Fibroblast of the aortic adventitia (primary cell): ENCODE results near the gene LCN2. TPM values are rescaled to one million over a fixed set of nuclear protein-coding genes. Genes with fewer than 3 reads are reported as not detected.

Source experiments
- DNase-seq: peaks from one replicate; pipeline ENCODE4 v3.0.0-alpha.2; 2010; ENCODE audit warnings: low read depth
- H3K4me3 ChIP-seq: 2 replicates; pipeline ENCODE4 v1.5.1; 2011; ENCODE audit warnings: low read depth, mild to moderate bottlenecking, control low read depth, low read length, moderate library complexity
- total RNA-seq: library from RNA; depleted of rRNA; stranded (reverse); fragments of >200 nt; gene quantifications from 2 replicates; pipeline ENCODE4 v1.2.3, GENCODE V29; 2012; ENCODE audit warnings: low replicate concordance
- TF ChIP-seq, protein P1 (sequence below): IDR thresholded peaks from 2 replicates; pipeline ENCODE4 v1.5.1; 2011; ENCODE audit warnings: mild to moderate bottlenecking, low read length, control low read depth, inconsistent platforms; ENCODE audit not compliant: insufficient read depth

LCN2 gene
- total RNA-seq, 1 donor = not detected

DNA sequence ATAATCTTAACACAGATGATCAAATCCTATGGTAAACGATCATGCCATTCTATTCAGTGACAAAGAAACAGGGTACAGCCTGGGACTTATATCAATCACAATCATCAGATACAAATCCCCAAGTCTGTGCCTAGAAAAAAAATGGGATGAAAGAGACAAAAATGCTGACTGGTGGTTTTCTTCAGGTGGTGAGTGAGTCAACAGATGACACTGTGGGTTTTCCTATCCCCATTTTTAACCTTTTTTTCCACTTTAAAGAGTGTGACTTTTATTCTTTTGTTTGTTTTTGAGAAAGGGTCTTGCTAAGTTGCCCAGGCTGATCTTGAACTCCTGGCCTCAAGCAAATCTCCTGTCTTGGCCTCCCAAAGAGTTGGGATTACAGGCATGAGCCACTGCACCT is 39.0 kb downstream of the LCN2 start:
- TF ChIP-seq, protein P1, sequence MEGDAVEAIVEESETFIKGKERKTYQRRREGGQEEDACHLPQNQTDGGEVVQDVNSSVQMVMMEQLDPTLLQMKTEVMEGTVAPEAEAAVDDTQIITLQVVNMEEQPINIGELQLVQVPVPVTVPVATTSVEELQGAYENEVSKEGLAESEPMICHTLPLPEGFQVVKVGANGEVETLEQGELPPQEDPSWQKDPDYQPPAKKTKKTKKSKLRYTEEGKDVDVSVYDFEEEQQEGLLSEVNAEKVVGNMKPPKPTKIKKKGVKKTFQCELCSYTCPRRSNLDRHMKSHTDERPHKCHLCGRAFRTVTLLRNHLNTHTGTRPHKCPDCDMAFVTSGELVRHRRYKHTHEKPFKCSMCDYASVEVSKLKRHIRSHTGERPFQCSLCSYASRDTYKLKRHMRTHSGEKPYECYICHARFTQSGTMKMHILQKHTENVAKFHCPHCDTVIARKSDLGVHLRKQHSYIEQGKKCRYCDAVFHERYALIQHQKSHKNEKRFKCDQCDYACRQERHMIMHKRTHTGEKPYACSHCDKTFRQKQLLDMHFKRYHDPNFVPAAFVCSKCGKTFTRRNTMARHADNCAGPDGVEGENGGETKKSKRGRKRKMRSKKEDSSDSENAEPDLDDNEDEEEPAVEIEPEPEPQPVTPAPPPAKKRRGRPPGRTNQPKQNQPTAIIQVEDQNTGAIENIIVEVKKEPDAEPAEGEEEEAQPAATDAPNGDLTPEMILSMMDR = no peak
- H3K4me3 ChIP-seq = no peak overlapping the region
- DNase-seq = no peak

DNA sequence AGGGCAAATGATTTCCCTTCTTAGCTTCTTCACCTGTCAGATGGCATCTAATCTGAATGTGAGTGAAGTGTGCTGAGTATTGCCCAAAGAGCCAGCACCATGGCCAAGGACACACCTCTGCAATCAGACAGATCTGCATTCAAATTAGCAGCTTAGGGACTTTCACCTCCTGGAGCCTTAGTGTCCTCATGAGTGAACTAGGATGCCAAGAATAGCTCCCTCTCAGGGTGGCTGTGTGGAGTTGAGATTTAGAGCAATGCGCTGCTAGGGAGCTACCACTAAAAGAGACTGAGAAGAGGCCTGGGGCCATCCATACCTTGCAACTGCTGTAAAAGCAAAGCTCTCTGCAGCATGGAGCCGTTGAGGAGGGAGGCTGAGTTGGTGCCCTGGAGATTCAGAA is 40.8 kb downstream of the LCN2 start:
- no peak for DNase-seq
- peak overlapping the region; percentile 86 for H3K4me3 ChIP-seq
- TF ChIP-seq, protein P1 = no peak

DNA sequence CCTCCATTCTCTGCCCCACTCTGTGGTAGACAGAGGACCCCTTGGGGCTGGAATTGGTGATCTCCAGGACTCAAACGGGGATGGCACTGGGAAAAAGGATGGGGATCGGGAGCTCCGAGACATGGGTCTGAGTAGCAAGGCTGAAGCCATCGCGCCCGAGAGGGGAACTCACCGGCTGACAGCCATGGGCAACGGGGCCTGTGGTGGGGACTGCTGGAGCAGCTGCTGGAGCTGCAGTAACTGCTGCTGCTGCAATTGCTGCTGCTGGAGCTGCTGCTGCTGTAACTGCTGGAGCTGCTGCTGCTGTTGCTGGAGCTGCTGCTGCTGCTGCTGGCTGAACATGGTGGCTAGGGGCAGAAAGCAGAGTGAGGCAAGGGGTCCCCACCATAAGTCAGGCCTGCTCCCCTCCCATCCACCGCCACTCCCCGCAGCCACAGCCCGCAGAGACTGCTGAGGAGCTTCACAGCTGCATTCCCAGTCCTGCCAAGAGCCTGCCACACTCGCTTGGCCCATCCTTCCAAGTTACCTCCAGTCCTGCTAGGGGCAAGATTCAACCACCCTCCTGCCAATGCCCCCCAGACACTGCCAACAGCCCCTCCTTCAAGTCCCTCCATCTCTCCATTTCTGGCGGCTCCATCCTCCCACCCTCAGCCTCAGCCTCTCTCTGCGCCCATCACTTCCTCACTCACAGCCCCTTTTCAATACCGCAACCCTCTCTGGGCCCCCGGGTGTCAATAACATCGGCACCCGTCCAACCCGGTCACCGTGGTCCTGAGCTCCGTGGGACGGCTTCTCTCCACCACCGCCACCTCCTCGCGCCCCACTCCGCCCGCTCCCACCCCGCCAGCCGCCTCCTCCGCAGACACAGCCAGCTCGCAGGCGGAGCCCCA is 41.5 kb downstream of the LCN2 start:
- H3K4me3 ChIP-seq = peak overlapping the region; percentile 86
- DNase-seq = peak; percentile 17
- TF ChIP-seq, protein P1 = no peak

DNA sequence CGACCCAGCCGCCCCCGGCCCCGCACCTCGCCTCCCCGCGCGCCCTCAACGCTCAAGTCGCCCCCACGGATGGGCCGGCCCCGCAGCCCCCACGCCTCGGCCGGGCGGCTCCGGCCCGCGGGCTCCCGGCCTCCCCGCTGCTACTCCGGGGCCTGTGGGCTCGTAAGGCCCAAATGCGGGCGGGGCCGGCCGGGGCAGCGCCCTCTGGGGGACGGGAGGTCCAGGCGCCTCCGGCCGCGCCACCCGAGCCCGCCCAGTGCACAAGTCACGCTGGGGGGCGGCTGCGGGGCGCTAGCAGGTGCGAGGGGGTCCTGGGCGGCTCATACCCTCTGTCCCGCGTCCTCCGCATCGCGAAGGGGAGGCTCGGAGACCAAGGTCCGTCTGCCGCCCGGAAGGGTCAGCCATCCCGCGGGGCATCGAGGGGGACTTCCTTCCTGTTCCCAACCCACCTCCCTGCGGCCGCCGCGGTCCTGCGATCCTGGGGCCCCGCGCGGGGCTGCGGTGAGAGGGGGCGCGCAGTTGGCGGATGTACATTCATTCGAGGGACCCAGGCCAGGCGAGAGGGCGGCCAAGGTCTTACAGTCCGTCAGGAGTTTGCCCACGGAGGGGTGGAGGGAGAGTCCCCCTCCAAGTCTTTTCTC is 42.3 kb downstream of the LCN2 start, which contains the start of gene CIZ1:
Gene CIZ1, minus strand, starts transcription at position 167 of the 641 bp plus-strand sequence. CDS start 715 bp downstream, outside the sequence.
- TF ChIP-seq, protein P1 = peak; percentile 63
- H3K4me3 ChIP-seq = peak within 1 kb of the TSS; percentile 86
- peak; percentile 73 for DNase-seq

DNA sequence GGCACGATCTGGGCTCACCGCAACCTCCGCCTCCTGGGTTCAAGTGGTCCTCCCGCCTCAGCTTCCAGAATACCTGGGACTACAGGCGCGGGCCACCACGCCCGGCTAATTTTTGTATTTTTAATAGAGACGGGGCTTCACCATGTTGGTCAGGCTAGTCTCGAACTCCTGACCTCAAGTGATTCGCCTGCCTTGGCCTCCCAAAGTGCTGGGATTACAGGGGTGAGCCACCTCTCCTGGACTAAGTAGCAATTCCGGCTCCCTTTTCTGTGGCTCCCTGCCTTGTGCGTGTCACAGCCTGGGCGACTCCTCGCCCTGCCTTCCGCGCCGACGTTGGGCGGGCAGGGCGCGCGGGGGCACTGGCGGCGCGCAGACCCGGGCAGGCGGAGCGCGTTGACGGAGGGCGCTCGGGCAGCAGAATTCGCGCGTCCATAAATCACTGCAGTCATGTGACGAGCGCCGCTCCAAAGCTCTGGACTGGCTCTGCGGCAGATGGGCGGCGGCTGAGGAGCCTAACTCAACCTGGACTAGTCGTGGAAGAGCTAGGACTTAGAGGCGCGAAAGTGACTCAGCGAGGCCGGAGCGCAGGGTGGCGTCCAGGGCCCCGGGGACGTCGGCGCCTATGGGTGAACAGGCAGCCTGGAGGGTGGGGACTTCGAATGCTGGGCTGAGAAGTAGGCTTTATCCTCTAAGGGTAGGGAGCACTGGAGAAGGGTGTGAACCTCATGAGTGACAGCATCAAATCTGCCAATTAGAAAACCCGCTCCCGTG is 43.5 kb downstream of the LCN2 start:
- peak; percentile 89 for DNase-seq
- TF ChIP-seq, protein P1 = no peak
- peak overlapping the region; percentile 44 for H3K4me3 ChIP-seq

DNA sequence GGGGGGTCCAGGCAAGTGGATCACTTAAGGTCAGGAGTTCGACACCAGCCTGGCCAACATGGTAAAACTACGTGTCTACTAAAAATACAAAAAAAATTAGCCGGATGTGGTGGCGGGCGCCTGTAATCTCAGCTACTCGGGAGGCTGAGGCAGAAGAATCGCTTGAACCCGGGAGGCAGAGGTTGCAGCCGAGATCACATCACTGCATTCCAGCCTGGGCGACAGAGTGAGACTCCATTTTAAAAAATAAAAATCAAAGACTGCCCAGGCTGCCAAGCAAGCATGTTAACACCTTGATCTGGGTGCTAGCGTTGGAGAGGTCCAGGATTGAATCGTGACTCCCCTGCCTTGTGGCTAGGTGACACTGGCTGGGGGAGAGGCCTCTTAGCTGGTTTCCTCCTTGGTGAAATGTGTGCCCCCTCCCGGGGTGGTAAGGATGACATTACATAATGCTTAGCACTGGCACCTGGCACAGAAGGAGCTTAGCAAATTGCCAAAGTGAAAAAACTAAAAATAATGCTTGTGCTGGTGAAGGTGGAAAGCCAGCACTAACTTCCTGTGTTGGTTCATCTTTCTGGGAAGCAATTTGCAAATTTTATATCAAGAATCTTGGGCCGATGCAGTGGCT is 44.3 kb downstream of the LCN2 start:
- TF ChIP-seq, protein P1 = no peak
- no peak for DNase-seq
- H3K4me3 ChIP-seq = no peak overlapping the region
